Heart left ventricle (tissue), 13 donors: ENCODE data around the gene SLC47A2.
A peak's percentile ranks its signal among the peaks of the same experiment; 100 is the strongest.

ENCODE experiments used
- CTCF ChIP-seq, 12 donors: fragments of 200-600 bp; sonication (generic) in 4 of 12; IDR thresholded peaks; one replicate each; pipeline versions ENCODE4 v1.5.0 to v1.8.0; 2018 to 2022; ENCODE audit warnings: antibody characterized with exemption in 12 of 12, mild to moderate bottlenecking in 5 of 12
- POLR2A ChIP-seq, 2 donors: fragments of 450-650 bp; IDR thresholded peaks; one replicate each; pipeline ENCODE4 v1.6.1; 2017; ENCODE audit warnings: antibody characterized with exemption in 2 of 2, mild to moderate bottlenecking in 2 of 2, moderate library complexity in 2 of 2
- donor health status: ischemic (EF 13 %, LVEDD 7.1; RV severe dilation, severe dysfunction).
- donor health status: DM: no; HTN: yes; CAD: no.
- donor health status: DM: no; HTN: no; CAD: no.
- donor health status: ischemic (EF 25% LVEDD 6.9; RV normal size, moderate dysfunction).
- donor health status: ischemic (EF 25% LVEDD 5.7; RV mildly dilated, moderate dysfunction).
- donor health status: ischemic (EF 35%, LVEDD 5.7; RV mildly dilated, moderate dysfunction).
- donor health status: nonischemic (EF 11% LVEDD 7.7; RV severe dilation, severe dysfunction).
- donor health status: DM: yes; HTN: yes; CAD: no.
- donor health status: PGD.
- donor health status: ischemic (EF 29% LVEDD 5.4; RV normal size, mild dysfunction).
- donor health status: nonischemic (EF 23%, LVEDD 6.1; RV moderate dilation, normal function).

- TF ChIP-seq POLR2A (IDR thresholded peaks at IDR 0.05) (peak; percentile 58 to 98), CTCF (IDR thresholded peaks at IDR 0.05) (peak in 4 of 12 donors; percentile 18 to 41 (median 25))
These were observed 67.7 kb downstream of the SLC47A2 start, which contains the start of gene ALDH3A2 for GRCh38 chr17:19648475-19649273.
